ENCODE measurements around the gene PTK6.

Gene PTK6

DNA sequence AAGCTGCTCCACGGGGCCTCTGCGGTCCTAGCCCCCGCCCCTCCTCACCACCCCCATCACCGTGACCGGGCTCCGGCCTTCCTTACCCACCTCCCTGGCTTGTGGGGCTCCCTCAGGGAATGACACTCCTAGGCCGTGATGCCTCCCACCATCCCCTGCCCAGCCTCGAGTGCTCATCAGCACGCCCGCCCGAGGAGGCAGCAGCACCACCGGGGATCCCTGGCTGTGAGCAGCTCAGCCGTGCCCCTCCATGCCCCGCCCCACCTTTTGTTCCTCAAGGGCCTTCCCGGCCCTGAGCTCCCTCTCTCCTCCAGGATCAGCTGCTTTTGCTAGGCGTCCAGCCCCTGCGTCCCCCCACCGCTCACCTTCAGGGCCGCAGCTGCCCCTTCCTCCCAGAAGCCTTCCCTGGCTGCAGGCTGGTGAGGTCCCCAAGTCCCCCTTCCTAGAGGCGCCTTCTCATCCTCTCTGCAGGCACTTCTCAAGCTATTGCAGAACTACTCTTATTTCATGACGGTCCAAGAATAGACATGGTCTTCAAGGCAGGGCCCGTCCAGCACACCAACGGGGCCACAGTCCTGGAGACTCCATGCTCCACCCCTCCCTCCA, 19.8 kb upstream of the PTK6 start:
- DNase-seq: no peak

DNA sequence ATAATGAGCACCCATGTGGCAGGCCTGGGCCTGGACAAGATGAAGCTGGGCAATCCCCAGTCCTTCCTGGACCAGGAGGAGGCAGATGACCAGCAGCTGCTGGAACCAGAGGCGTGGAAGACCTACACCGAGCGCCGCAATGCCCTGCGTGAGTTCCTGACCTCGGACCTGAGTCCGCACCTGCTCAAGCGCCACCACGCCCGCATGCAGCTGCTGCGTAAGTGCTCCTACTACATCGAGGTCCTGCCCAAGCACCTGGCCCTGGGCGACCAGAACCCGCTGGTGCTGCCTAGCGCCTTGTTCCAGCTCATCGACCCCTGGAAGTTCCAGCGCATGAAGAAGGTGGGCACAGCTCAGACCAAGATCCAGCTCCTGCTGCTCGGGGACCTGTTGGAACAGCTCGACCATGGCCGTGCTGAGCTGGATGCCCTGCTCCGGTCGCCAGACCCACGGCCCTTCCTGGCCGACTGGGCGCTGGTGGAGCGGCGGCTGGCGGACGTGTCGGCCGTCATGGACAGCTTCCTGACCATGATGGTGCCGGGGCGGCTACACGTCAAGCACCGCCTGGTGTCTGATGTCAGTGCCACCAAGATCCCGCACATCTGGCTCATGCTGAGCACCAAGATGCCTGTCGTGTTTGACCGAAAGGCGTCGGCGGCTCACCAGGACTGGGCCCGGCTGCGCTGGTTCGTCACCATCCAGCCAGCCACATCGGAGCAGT, 18.6 kb upstream of the PTK6 start:
- DNase-seq: no peak

DNA sequence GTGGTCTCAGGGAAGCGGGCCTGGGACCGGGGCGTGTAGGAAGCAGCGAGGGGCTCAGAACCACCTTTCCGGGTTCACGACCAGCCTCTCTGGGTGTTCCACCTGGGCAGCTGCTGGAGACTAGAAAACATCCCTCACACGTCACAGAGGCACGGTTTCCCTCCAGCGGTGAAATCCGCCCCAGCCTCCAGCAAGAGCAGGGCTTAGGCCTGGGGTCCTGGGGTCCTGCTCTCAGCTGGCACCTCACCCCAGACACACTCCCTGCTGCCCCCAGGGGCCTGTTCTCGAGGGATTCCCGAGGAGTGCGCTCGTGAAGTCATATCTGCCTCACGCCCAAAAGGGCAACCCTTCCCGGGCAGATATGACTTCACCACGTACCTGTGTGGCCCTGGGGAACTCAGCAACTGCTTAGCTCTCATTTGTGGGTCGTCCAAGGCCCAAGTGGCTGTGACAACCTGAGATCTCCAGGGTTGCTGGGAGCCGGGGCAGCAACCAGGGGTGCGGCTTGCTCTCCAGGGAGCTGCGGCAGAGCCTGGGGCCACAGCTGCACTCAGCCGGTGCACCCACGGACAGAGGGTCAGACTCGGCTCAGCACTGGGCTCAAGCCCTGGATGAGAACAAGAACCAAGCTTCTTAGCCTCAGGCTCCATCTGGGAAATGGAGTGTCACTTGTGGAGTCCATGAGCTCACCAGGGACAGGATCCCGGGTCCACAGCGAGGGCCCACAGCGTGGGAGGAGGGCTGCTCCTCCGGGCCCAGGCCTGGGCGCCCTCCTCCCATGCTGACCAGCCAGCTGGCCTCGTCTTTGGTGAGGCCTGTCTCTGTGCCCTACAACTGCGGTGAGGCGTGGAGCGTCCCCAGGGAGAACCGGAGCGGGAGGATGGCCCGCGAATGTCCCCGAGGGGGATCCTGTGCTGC, 17.4 kb upstream of the PTK6 start:
- DNase-seq: no peak

DNA sequence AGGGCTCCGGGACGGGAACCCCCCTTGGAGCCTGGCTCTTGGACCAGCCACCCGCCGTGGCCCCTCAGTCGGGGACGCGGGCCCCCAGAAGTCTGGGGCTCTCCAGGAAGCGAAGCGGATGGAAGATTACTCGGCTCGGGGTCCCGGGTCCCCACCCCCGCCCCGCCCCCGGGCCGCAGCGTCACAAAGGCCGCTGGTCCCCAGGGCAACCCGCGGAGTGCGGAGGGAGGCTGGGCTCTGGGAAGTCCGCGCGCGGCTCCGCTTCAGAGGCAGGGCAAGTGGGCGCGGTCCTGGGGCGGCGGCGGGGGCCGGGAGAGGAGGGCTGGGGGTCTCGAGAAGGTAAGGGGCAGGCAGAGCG, 16.7 kb upstream of the PTK6 start, which contains the start of gene FNDC11:
TSS of gene FNDC11 (plus strand) at position 227 of the 358 bp plus-strand sequence. CDS start 1,505 bp downstream, outside the sequence.
- DNase-seq: peak; percentile 62

DNA sequence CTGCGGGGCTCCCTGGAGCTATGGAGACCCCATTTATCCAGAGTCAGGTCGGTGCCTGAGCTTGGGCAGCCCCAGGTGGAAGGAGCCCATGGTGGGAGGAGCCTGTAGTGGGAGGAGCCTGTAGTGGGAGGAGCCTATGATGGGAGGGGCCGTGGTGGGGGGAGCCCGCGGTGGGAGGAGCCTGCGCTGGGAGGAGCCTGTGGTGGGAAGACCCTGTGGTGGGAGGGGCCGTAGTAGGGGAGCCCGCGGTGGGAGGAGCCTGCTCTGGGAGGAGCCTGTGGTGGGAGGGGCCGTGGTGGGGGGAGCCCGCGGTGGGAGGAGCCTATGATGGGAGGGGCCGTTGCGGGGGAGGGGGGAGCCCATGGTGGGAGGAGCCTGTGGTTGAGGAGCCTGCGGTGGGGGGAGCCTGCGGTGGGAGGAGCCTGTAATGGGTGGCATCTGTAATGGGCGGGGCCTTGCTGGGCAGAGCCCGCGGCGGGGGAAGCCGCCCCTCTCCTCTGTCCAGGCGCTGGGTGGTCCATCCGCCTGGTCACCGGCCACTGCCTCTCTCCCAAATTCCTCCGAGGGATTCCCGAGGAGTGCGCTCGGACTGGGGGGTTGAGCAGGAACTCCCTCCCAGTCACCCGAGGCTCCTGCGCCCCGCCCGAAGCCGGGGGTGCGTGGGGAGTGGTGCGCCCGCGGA, 16.2 kb upstream of the PTK6 start:
- peak; percentile 84 for DNase-seq

DNA sequence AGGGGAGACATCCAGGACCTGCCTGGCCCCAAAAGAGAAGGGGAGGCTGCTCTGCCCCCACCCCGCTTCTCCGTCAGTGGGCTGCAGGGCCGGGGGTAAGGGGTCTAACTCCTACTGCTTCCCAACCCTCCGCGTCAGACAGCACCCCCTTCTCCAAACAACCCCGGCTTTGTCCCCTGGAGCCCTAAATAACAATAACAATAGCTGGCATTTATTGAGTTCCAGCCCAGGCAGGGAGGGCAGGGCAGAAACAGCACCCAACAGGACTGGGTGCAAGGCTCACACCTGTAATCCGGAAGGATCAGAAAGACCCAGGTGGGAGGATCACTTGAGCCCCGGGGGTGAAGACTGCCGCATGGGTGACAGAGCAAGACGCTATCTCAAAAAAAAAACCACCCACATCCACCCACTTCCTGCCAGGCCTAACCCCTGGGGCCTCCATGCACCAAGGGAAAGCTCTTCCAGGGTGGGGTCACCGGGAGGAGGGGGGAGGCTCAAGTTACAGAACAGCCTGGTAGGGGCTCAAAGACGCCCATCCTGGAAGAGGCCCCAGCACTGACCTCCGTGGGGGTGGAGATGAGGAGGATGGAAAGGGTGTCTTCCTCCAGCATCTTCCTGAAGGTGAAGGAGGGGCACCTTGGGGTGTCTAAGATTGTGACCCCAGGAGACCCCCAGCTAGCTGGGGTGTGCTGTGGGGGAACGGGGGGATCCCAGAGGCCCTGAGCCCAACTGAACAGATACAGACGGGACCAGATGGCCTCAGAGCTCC, 15.5 kb upstream of the PTK6 start:
- DNase-seq: no peak

DNA sequence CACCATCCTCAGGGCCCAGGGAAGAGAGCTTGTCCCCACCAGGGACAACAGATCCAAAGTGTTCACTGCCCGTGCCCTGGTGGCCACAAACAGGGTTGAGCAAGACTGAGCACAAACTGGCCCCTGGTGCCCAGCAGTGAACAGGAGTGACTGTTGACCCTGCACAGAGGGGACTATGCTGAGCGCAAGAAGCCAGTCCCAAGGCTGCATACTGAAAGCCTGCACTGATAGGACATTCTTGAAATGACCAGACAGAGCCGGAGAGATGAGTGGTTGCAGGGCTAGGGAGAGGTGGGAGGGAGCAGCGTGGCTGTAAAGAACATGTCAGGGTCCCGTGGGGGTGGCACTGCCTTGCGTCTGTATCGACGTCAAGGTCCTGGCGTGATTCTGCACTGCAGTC, 13.9 kb upstream of the PTK6 start:
- DNase-seq: no peak

DNA sequence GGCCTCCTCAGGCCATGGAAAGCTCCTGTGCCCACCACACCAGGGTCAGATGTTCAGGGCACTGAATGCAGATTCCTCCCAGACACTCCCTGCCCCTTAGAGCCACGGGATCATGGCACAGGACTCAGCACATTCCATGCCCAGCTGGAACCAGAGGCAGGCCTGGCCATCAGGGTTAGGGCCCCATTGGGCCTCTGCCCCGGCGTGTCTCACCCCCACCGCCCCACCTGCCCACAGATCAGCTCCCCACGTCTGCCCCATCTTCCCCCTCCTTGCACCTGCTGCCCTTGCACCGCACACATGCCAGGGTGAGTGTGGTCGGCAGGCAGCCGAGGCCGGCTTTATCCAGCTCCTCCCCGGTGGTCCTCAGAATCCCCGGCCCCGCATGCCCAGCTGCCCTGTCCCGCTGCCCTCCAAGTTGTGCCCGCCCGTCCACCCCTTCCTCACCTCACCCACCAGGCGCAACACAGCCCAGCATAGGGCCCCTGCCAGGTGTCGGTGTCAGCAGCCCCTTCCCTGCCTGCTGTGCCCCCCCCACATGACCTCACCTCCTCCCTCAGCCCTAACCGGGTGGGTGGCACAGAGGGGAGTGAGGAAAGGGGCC, 12.6 kb upstream of the PTK6 start:
- no peak for DNase-seq

DNA sequence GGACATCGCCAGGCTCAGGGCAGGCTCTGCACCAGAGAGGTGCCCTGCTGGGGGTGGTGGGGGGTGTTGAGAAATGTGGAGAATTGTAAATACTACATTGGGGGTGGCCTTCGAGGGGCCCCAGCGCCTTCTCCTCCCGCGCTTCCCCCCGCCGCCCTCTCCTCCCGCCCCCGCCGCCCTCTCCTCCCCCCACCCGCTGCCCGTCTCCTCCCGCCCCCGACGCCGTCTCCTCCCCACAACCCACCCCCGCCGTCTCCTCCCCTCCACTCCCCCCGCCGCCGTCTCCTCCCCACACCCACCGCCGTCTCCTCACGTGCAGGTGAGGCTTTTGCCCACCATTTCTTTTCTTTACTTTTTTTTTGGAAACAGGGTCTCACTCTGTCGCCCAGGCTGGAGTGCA, 11.8 kb upstream of the PTK6 start:
- no peak for DNase-seq

DNA sequence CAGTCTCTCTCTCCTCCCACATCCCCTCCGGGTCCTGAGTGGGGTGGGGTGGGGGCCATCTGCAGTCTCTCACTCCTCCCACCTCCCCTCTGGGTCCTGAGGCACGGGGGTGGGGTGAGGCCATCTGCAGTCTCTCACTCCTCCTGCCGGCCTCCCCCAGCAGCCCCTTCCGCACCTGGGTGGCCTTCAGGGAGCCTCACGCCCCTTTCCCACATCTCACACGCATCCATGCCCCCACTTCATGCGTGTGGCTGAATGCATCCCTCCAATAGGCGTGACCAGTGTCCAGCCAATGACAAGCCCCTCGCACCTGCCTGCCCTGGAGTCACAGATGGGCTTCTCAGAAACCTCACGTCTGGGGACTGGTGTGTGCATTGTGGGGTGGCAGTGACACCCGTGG, 11.4 kb upstream of the PTK6 start:
- no peak for DNase-seq

DNA sequence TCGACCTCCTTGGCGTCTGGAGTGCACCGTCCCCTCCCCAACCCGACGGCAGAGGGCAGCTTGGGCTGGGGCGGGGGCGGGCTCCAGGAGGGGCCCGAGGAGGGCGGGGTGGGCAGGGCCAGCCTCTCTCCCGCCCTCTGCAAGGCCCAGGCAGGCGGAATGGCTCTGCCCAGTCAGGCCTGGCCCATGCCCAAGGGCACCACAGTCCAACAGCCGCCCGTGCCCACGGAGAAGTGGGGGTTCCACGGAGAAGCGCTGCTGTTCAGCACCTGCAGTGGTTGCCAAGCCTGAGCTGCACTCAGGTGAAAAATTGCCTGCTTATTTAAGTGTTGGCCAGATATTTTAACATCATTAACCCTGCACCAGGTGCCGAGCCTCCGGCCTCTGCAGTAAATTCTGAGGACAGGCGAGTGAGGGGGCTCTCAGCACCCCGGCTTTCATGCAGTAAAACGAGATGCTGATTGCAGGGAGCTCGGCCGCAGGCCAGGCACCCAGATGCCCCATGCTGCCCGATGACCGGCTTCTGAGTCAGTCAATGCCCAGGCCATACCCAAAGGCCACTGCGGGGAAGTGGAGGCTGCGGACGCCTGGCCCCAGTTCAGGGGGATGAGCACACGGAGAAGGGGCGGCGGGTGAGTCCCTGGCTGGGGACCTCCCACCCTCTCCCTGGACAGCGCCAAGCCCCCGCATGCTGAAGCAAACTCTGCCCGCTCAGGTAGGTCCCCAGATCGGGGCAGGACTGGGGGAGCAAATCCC, 10.7 kb upstream of the PTK6 start, which contains the start of gene SRMS:
TSS of gene SRMS (minus strand) at position 25 of the 756 bp plus-strand sequence. CDS start 286 bp downstream, outside the sequence.
- no peak for DNase-seq

DNA sequence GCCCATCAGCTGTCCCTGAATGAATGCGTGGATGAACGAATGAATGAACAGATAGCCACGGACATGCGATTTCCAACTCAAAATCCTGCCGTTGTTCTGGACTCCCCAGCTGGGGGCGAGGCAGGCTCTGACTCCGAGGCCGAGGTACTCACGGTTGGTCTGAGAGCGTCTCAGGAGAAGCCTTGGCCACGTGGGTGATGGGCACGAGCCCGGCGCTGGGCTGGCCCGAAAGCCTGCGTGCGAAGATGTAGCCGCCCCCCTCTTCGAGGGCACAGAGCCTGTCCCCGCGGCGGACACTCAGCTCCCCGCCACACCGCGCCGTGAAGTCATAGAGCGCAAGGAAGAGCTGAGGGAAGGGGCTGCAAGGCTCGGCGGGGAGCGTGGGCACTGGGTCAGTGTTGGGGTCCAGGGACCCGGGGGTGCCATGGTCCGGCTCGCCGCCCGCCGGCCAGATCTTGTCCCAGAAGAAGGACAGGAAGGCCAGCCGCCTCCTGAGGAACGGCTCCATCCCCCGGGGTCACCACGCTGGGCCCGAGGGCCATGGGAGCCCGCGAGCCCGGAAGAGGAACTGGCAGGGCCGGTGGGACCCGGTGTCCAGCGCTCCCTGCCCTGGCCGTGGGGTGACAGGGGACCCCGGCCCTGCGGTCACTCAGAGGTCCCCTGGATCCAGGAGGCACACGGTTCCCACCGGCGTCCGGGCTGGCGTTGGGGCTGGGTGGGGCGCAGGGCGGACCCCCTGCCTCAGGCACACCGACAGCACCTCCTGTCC, 10.0 kb upstream of the PTK6 start:
- no peak for DNase-seq

DNA sequence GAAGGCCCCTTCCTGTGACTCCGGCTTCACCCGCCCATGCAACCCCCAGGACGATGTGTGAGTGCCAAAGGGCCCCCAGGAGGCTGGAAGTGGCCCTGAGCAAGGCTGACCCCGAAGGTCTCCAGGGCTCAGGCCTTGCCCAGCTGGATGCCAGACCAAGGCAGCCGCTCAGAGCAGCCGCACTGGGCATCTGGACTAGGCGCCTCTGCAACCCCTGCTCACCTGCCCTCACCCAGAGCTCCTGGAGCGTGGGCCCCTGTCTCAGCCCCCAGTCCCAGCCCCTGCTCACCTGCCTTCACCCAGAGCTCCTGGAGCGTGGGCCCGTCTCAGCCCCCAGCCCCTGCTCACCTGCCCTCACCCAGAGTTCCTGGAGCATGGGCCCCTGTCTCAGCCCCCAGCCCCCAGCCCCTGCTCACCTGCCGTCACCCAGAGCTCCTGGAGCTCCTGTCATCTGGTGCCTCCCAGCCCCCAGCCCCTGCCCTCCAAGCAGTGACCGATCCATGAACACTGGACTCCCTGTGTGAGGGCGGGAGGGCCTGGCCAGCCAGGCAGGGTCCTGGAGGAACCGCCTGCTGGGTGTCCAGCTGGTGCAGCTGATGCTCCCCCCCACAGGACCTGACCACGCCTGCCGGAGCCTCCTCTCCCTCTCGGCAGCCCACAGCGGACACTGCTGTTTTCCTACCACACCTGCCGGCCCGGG, 9.2 kb upstream of the PTK6 start:
- no peak for DNase-seq

DNA sequence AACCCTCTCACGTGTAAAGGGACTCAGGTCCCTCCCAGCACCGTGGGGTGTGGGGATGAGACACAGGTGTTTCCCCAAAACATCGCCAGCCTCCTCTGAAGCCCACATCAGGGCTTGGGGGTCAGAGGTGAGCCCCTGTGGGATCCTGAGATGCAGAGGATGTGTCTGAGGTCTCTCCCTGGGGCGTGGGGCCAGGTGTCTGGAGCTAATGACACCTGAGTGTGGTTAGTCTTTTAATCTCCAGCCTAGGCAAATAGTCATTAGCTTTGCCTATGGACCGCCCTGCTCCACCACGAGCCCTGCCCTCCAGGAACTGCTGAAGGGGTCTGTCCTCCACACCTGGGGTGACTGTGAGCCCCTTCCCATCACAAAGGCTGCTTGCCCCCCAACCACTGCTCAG, 8.6 kb upstream of the PTK6 start:
- DNase-seq: no peak

DNA sequence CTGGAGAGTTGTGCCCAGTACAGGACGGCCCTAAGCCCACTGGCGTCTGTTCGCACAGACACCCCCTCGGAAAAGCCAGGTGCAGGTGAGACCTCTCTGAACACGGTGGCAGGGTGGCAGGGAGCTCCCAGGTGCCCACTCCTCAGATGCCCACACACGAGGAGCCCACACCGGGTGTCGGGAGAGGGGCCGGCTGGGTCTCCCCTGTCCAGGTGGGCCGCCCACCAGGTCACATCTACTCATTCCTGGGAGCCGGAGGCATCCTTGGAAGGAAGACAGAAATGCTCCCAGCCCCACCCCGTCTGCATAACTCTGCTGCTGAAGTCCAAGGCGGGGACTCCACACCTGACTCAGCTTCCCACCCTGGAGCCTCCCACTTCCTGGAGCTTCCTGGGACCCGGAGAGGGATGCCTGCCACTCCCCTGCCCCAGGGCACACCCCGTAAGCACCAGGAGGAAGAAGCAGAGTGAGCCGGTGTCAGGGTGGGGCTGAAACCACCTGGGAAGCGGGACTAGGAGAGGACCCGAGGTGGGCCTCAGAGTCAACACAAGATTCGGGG, 7.9 kb upstream of the PTK6 start:
- DNase-seq: no peak

DNA sequence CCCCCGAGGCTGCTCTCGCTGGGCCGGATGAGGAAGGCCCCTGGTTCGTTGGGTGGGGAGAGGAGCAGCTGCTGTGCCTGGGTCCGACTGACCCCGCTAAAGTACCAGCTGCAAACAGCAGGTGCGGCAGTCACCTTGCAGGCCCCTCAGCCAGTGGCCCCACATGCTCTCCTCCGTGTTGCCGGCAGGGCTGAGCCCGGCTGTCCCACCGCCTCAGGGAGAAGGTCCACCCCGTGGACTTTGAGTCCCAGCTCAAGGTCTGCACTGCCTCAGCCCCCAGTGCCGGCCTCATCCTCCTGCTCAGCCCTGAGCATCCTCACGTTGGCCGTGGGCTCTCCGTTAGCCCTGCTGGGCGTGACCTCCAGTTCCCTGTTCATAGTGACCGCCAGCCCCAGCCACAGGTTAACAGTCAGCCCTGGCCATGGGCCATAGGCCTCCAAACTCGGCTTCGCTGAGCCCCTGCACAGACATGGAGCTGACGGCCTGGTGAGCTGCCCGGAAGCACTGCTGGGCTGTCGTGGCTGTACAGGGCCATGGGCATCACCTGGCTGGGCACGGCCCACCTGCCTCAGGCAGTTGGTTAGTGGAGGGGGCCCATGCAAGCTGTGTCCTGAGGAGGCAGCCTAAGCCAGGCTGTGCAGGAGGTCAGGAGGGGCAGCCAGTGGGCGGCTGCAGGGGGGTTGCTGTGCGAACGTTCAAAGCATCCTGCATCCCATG, 7.2 kb upstream of the PTK6 start:
- no peak for DNase-seq

DNA sequence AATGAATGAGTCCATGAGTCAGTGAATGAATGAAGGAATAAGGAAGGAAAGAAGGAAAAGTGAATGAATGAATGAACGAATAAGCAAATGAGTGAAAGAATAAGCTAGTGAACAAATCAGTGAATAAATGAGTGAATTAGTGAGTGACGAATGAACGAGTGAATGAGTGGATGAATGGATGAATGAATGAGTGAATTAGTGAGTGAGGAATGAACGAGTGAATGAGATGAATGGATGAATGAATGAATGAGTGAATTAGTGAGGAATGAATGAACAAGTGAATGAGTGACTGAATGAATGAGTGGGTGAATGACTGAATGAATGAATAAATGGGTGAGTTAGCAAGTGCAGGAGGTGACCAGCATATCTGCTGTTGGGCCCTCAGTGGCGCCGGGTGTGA, 6.6 kb upstream of the PTK6 start:
- DNase-seq: no peak

DNA sequence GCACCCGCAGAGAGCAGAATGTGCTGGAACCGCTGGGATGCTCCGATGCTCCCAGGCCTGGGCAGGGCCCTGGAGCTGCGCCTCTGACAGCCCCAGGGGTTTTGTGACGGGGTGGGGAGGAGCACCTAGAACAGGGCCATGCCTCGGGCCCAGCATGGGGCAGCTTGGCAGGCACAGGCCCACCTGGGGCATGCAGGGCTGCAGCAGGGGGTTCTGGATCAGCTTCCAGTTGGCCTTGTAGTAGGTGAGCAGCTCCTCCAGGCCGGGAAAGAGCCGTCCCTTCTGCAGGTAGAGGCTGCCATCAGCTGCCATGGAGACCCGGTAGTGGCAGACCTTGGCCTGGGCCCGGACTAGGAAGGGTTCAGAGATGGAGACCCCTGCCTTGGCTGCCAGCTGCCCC, 6.0 kb upstream of the PTK6 start:
- no peak for DNase-seq

DNA sequence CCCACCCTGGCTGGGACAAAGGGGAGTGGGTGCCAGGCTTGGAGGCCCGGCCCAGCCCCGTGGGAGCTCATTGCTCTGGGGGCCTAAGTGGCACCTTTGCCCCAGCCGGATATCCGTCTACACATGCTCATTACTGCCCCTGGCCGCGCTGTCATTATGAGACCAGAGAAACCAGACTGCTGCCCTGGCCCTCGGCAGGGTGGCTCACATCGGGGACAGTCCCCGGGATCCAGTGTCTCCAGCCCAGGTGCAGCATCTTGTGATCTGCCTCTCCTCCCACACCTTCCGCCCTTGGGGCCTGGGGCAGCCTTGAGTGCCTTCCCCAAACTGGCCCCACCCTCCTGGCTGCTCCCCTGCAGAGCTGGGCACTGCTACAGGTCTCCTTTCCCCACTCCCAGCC, 5.5 kb upstream of the PTK6 start:
- DNase-seq: no peak
